Esophagus squamous epithelium (tissue), 4 donors: Measurements from ENCODE around the gene FUBP1.

Experiments used
- POLR2A ChIP-seq, 4 donors: fragments of 450-650 bp; IDR thresholded peaks; one replicate each; pipeline ENCODE4 v1.6.1; 2017; ENCODE audit warnings: antibody characterized with exemption in 4 of 4, mild to moderate bottlenecking in 4 of 4, moderate library complexity in 3 of 4
- TF ChIP-seq, protein P1 (sequence below), 6 experiments: fragments of 450-650 bp in 4 of 6; fragments of 200-600 bp in 2 of 6; sonication (generic) in 2 of 6; IDR thresholded peaks; one replicate each; pipeline ENCODE4 v1.5.1; 2016 to 2019; ENCODE audit warnings: antibody characterized with exemption in 6 of 6, mild to moderate bottlenecking in 4 of 6, moderate library complexity in 4 of 6

DNA sequence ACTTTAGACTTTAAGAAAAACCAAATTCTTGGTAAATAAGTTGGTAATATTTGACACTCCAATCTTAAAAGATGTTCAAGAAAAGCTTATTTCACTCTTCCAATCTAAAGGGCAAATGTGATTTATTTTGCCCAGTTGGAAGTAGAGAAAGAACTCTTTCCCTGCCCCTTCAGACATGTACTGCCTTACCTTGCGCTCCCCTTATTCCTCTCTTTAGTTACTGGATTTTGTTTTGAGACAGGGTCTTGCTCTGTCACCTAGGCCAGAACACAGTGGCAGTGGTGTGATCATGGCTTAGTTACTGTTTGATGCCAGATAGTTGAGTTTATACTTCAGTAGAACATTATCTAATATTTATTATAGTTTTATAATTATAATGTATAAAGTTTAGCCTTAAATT, 27.5 kb downstream of the FUBP1 start:
- TF ChIP-seq, protein P1, sequence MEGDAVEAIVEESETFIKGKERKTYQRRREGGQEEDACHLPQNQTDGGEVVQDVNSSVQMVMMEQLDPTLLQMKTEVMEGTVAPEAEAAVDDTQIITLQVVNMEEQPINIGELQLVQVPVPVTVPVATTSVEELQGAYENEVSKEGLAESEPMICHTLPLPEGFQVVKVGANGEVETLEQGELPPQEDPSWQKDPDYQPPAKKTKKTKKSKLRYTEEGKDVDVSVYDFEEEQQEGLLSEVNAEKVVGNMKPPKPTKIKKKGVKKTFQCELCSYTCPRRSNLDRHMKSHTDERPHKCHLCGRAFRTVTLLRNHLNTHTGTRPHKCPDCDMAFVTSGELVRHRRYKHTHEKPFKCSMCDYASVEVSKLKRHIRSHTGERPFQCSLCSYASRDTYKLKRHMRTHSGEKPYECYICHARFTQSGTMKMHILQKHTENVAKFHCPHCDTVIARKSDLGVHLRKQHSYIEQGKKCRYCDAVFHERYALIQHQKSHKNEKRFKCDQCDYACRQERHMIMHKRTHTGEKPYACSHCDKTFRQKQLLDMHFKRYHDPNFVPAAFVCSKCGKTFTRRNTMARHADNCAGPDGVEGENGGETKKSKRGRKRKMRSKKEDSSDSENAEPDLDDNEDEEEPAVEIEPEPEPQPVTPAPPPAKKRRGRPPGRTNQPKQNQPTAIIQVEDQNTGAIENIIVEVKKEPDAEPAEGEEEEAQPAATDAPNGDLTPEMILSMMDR (IDR thresholded peaks at IDR 0.05): no peak
- no peak for TF ChIP-seq POLR2A (IDR thresholded peaks at IDR 0.05)
